ENCODE results near the gene EPHB1. TPM values are rescaled to one million over a fixed set of nuclear protein-coding genes. Genes with fewer than 3 reads are reported as not detected.

EPHB1 gene
- total RNA-seq, 1 experiment from 2014 or later = 2.8 TPM

GRCh38 chr3:135140591-135140990 lies 345.5 kb downstream of the EPHB1 start:
- no peak for TF ChIP-seq CTCF (conservative IDR thresholded peaks at IDR 0.05)
- no peaks in the 10 kb centered on the region for H3K79me1 ChIP-seq (ENCODE audit: insufficient read depth, low read depth, low read length, poor library complexity, severe bottlenecking)
- no peak overlapping the region for H4K8ac ChIP-seq (replicated peaks; ENCODE audit: insufficient read length, low read depth, low read length)
- no peak overlapping the region for H3K18ac ChIP-seq (ENCODE audit: insufficient read length, low read depth, low read length)
- Mint-ChIP-seq H3K36me3 (ENCODE audit: insufficient read depth in 1 of 3, low read depth in 3 of 3) (no peaks in the 10 kb centered on the region), H3K27me3 (ENCODE audit: low read depth) (peaks cover 1% of the 10 kb centered on the region; the same call in 1 of the 2 replicates), H3K4me1 (peaks cover 0 to 7% of the 10 kb centered on the region in 2 experiments; a peak in 2 of 4 replicates), H3K27ac (no peak overlapping the region), H3K4me3 (no peak overlapping the region), H3K9me3 (no peaks in the 10 kb centered on the region)
- H3K9me3 ChIP-seq (ENCODE audit: control insufficient read depth, low read depth, low read length) = no peaks in the 10 kb centered on the region
- no peak overlapping the region for H3K4me2 ChIP-seq (ENCODE audit: insufficient read depth, insufficient read length, low read length)
- no peaks in the 10 kb centered on the region for H3K79me2 ChIP-seq (ENCODE audit: insufficient read depth, low read length)
- H2BK12ac ChIP-seq (ENCODE audit: insufficient read length, low read depth, low read length) = no peak overlapping the region
- no peak overlapping the region for H2AFZ ChIP-seq (ENCODE audit: low read length)
- no peak overlapping the region for H3K56ac ChIP-seq (ENCODE audit: insufficient read length, low read depth, low read length)
- WGBS (ENCODE audit: extremely low coverage, insufficient read length, low lambda C conversion rate) = no CpG with 5 or more reads among the region's 3 CpGs
- H2BK15ac ChIP-seq (ENCODE audit: low read depth, low read length) = no peak overlapping the region
- no peak overlapping the region for H2BK20ac ChIP-seq (ENCODE audit: low read depth, low read length, poor library complexity, severe bottlenecking)
- H3K4me1 ChIP-seq (ENCODE audit: insufficient read depth, low read length) = no peaks in the 10 kb centered on the region
- no peak overlapping the region for H2BK5ac ChIP-seq (ENCODE audit: insufficient read length, low read length)
- H2BK120ac ChIP-seq (ENCODE audit: low read depth, low read length, poor library complexity, severe bottlenecking) = no peak overlapping the region
- H3K27ac ChIP-seq (ENCODE audit: insufficient read length, low read depth, low read length) = no peak overlapping the region
- no peak overlapping the region for H3K9ac ChIP-seq (ENCODE audit: extremely low read depth, insufficient read length, low read length)
- no peak overlapping the region for H3K23ac ChIP-seq (ENCODE audit: insufficient read length, low read depth, low read length)
- DNase-seq = no peak
- no peak overlapping the region for H3K4ac ChIP-seq (ENCODE audit: low read depth, low read length)
- H4K20me1 ChIP-seq (ENCODE audit: control insufficient read depth, insufficient read depth, insufficient read length) = no peaks in the 10 kb centered on the region
- no peak overlapping the region for H3T11ph ChIP-seq (ENCODE audit: low read length)
- H4K5ac ChIP-seq (ENCODE audit: insufficient read length, low read depth, low read length) = no peak overlapping the region
- no peaks in the 10 kb centered on the region for H3K27me3 ChIP-seq (ENCODE audit: insufficient read depth, low read length)
- no peak overlapping the region for H4K91ac ChIP-seq (ENCODE audit: insufficient read length, low read depth, low read length)
- H3K23me2 ChIP-seq (ENCODE audit: insufficient read length, low read depth, low read length, poor library complexity, severe bottlenecking) = no peaks in the 10 kb centered on the region
- H3K14ac ChIP-seq (ENCODE audit: insufficient read depth, low read length) = no peak overlapping the region
- no peak overlapping the region for H2AK5ac ChIP-seq (ENCODE audit: insufficient read length, low read length)

Measured in H9 (cell line).